ENCODE data around the gene SSTR3.
"Not testable (repeated sequence)": the region's sequence is repeated elsewhere in the genome, so short reads cannot be mapped to it uniquely, and the experiment has no call there.

SSTR3 gene

GRCh38 chr22:37209140-37209845 is 3.0 kb downstream of the SSTR3 start:
- no peak for DNase-seq

GRCh38 chr22:37208401-37209139 is 3.7 kb downstream of the SSTR3 start:
- no peak for DNase-seq

DNA sequence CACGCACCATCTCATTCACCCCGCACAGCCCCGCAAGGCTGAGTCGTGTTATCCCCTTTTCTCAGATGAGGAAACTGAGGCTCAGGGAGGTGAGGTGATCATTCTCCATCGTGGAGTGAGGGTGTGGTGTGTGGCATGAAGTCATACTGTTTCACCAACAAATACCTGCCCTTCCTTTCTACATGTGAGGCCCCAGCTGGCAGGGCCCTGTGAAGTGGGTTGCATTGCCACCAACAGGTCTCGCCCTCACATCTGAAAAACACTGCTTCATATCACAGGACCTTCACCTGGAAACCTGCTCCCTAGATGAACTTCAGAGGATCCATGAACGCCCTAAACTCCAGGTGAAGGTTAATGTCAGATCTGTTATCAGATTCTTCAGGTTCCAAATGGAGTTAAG is 4.3 kb downstream of the SSTR3 start:
- no peak for DNase-seq

DNA sequence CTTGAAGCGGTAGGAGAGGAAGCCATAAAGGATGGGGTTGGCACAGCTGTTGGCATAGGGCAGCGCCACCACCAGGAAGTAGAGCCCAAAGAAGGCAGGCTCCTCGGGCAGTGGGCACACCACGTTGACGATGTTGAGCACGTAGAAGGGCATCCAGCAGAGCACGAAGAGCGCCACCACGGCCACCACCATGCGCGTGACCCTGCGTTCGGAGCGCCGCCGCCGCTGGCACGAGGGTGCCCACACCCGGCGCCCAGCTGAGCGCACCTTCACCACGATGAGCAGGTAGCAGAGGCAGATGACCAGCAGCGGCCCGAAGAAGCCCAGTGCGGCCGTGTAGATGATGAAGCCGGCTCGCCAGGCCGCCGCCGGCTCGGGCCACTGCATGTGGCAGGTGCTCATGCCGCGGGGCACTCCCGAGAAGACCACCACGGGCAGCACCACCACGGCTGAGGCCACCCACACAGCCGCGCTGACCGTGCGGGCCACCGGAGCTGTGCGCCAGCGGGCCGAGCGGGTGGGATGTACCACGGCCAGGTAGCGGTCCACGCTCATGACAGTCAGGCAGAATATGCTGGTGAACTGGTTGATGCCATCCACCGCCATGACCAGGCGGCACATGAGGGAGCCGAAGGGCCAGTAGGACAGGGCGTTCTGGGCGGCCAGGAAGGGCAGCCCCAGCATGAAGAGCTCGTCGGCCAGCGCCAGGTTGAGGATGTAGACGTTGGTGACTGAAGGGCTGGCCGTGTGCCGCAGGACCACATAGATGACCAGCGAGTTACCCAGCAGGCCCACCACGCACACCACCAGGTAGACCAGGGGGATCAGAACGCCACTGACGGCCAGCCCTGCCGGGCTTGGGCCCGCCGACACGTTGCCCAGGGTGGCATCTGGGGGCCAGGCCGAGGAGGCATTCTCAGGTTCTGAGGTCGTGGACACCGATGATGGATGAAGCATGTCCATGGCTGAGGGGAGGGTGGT is 5.1 kb downstream of the SSTR3 start:
- DNase-seq = no peak

- DNase-seq = no peak
Measured at GRCh38 chr22:37206118-37206840, 6.0 kb downstream of the SSTR3 start.

DNA sequence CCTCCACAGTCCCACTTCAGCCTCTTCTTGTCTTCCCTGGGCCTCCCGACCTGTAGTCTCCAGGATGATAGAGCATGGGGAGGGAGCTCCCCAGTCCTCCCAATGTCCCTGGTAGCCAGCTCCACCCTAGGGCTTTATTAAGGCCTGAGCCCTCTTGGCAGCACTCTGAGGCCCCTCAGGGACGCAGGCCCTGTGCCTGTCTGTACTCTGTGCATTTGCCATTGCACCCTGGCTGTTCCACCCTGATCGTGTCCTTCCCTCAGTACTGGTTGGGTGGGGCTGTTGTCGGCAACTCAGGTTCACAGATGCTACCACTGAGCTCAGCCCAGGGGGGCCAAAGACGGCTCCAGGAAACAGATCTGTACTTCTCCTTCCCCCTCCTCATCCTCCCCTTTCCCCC is 7.2 kb downstream of the SSTR3 start:
- no peak for DNase-seq

DNA sequence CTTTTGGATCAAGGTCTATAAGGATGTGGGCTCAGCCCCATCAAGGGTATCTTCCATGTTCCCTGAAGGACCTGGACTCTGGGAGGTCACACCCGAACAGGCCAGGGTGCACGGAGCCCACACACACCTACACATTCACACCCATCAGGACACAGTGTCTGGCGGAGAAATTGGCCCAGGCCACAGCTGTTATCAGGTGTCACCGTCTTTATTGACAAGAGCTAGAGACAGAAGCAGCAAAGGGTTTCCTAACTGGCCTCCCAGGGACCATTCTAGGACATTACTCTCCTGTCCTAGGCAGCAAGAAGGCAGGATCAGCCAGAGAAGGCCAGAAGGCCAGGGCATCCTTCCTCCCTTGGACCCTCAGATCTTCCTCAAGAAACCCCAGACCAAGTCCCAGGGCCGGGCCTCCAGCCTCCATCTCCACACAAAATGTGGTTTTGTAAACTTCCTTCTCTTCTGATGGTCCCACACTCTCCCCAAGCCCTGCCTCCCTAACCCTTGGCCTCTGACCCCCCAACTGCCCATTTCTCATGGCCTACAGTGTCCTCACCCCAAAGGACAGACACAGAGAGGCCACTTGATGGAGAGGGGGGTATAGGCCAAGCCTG is 8.1 kb downstream of the SSTR3 start:
- DNase-seq = no peak

- DNase-seq = no peak
Measured at GRCh38 chr22:37203354-37204044, 8.8 kb downstream of the SSTR3 start.

- no peak for DNase-seq
Measured at GRCh38 chr22:37202716-37203115, 9.6 kb downstream of the SSTR3 start.

GRCh38 chr22:37202001-37202555 is 10.2 kb downstream of the SSTR3 start:
- DNase-seq = no peak

- not testable (repeated sequence) for DNase-seq
Measured at GRCh38 chr22:37201443-37201820, 10.8 kb downstream of the SSTR3 start.

GRCh38 chr22:37199760-37200108 is 12.5 kb downstream of the SSTR3 start:
- DNase-seq = peak in 1 of 2 experiments; percentile 45

DNA sequence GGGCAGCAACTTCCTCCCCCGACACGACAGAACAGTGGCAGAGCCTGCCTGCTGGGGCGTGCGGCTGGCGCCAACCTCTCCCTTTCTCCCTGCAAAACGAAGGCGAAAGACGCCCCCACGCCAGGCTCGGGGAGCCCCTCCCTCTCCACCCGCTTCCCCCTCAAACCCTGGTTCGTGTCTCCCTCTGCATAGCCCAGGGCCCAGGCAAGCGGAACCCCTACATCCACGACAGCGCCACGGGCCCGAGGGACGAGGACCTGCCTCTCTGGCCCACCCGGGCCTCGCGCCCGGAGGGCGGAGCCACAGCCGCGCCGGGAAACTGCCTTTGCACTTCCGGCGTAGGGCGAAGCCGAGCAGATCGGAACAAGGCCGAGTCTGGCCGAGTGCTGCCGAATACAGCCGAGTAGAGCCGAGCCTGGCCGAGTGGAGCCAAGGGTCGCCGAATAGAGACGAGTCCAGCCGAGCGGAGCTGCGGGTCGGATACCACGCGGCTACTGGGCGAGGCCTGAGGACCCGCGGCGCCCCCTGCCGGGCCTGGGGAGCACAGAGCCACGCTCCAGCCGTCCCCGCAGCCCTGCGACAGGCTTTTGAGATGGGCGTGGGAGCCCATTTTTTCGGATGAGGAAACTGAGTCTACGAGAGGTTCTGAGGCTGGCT is 13.0 kb downstream of the SSTR3 start:
- peak; percentile 96 to 98 for DNase-seq

DNA sequence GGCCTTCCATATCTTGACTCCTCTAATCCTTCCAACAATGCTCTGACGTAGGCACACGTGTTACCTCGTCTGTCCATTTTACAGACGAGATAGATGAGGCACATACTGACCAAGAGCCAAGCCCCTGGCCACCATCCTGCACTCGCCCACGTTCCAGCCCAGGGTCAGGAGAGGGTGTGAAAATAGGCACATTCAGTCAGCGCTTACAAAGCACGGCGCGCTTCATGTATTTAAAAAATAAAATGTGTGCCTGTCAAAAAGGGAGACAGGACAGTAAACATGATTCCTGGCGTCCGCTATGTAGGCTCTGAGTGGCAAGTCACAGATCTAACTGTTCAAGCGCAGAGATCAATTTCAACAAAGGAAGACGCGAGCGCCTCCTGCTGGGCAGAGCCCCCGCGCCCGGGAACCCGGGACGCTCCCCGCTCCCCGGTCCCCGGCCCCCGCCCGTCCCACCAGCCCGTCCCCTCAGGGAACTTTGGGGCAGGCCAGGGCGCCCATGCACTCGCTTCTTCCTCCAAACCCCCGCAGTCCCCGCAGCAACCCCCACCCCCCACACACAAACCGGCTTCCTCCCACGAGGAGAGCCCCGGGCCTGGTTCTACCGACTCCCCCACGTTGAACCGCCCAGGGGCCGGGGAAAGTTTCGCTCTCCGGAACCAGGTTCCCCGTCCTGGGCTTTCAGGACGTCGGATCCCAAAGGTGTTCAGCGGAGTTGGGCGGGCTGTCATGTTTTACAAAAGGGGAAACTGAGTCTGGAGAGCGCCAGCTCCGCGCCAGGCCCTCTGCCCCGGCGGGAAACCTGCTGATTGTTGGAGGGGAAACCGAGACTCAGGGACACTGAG is 13.8 kb downstream of the SSTR3 start:
- DNase-seq = peak; percentile 30 to 75

DNA sequence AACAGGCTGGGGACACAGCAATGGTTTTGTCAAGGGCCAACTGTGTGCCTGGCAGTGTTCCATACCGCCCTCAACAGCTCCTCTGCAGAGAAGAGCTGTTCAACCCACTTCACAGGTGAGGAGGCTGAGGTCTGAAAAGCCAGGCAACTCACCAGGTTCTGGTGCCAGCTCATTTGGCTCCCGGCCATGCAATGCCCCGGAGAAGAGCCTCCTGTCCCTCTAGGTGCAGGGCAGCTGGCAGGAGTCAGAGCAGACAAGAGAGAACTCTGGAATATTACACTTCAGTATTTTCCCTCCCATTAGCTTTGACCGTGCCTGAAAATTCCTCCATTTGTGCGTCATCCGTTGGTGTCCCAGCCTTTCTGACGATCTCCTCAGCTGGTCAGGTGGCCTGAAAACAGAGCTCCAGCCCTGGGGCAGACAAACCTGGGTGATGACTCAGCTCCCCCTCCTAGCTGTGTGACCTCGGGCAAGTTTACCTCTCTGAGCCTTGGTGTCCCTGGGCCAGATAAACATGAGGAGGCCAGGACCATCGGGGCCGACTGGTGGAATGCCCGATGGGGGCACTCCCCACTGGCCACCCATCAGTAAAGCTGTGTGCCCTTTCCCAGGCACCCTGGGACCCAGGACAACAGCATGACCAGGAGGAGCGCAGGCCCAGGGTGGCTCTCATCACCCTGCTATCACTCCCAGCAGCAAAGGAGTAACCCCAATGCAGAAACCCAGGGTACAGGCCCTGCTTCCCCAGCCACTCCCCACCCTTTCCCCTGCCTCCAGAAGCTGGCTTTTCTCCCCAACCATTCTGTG is 14.6 kb downstream of the SSTR3 start:
- no peak for DNase-seq

- DNase-seq = no peak
Measured at GRCh38 chr22:37196539-37197450, 15.5 kb downstream of the SSTR3 start.

DNA sequence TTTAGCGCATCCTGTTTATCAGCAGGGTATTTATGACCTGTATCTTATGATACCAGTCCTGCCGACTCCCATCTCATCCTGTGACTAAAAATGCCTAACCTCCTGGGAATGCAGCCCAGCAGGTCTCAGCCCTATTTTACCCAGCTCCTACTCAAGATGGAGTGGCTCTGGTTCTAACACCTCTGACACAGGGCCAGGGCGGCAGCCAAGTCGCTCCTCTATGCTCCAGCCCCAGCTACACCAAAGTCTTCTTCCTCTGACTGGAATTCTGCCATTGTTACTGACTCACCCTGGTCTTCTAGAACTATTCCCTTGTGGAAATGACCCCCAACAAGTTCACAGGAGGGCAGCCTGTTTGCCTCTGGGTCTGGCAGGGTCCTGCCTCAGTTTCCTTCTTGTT is 16.4 kb downstream of the SSTR3 start:
- DNase-seq = no peak

DNA sequence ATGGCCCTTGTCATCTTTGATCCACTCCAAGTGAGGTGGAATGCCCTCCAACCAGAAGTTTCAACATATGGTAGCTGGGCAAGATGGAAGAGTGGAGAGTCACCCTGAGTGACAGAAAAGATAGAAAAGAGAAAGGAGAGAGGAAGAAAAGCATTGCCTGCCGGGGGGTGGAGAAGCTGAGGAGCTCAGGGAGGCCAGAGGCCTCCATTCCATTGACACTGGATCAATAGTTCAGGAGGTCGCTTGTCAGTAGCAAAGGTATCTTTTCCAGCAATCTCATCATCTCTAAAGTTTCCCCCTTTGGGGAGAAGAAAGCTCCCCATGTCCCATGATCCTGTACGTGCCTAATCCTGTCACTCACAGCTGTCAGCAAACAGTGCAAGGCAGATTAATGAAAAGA is 17.5 kb downstream of the SSTR3 start:
- no peak for DNase-seq

All from NCI-H1930 (cell line).